Neural crest cell (in vitro differentiated cells): Measurements from ENCODE around the gene VSIG1. TPM values are rescaled to one million over a fixed set of nuclear protein-coding genes. Genes with fewer than 3 reads are reported as not detected.

ENCODE experiments used
- DNase-seq: peaks from one replicate; pipeline ENCODE4 v3.0.0; 2021; ENCODE audit warnings: low read depth, mixed read lengths, low spot score
- H3K27ac Mint-ChIP-seq: one replicate; pipeline ENCODE4 v1.8.0; 2021; ENCODE audit warnings: mild to moderate bottlenecking, mixed read lengths; ENCODE audit not compliant: unreplicated experiment
- H3K27me3 Mint-ChIP-seq: 2 replicates; pipeline ENCODE4 v1.8.0; 2021; ENCODE audit warnings: low read depth, mild to moderate bottlenecking, mixed read lengths
- H3K36me3 Mint-ChIP-seq: 2 replicates; pipeline ENCODE4 v1.8.0; 2021; ENCODE audit warnings: low read depth, mild to moderate bottlenecking, mixed read lengths
- H3K4me1 Mint-ChIP-seq: 2 replicates; pipeline ENCODE4 v1.8.0; 2021; ENCODE audit warnings: mixed read lengths
- H3K4me3 Mint-ChIP-seq: one replicate; pipeline ENCODE4 v1.8.0; 2021; ENCODE audit warnings: mild to moderate bottlenecking, mixed read lengths
- H3K9me3 Mint-ChIP-seq: 2 replicates; pipeline ENCODE4 v1.8.0; 2021; ENCODE audit warnings: mixed read lengths
- total RNA-seq: library from RNA; stranded (reverse); gene quantifications from 2 replicates; pipeline ENCODE4 v1.2.1, GENCODE V29; 2021
- TF ChIP-seq, protein P1 (sequence below): fragments of 200-600 bp; sonication (generic); conservative IDR thresholded peaks from 2 replicates; pipeline ENCODE4 v1.5.0; 2021; ENCODE audit warnings: antibody characterized with exemption, mild to moderate bottlenecking

The VSIG1 gene
- total RNA-seq, 1 donor from 2014 or later = not detected

DNA sequence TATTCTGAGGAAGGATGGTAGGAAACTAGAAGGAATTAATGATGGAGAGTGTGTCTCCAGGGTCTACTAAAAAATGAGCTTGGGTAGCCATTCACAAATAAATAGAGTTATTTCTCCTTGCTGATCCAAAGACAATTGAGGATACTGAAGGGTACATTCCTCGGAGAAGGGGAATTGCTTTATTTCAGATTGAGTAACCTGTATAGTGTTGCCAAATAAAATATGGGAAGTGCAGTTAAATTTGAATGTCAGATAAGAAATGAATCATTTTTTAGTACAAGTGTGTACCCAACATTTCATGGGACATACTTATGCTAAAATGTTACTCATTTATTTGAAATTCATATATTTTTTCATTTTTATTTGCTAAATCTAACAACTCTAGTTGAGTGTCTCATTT is 16.0 kb upstream of the VSIG1 start:
- Mint-ChIP-seq H3K27me3 (no peaks in the 10 kb centered on the region), H3K9me3 (peaks cover 14% of the 10 kb centered on the region), H3K4me1 (no peaks in the 10 kb centered on the region), H3K36me3 (no peaks in the 10 kb centered on the region), H3K4me3 (no peak overlapping the region), H3K27ac (no peak overlapping the region)
- DNase-seq = no peak
- TF ChIP-seq, protein P1, sequence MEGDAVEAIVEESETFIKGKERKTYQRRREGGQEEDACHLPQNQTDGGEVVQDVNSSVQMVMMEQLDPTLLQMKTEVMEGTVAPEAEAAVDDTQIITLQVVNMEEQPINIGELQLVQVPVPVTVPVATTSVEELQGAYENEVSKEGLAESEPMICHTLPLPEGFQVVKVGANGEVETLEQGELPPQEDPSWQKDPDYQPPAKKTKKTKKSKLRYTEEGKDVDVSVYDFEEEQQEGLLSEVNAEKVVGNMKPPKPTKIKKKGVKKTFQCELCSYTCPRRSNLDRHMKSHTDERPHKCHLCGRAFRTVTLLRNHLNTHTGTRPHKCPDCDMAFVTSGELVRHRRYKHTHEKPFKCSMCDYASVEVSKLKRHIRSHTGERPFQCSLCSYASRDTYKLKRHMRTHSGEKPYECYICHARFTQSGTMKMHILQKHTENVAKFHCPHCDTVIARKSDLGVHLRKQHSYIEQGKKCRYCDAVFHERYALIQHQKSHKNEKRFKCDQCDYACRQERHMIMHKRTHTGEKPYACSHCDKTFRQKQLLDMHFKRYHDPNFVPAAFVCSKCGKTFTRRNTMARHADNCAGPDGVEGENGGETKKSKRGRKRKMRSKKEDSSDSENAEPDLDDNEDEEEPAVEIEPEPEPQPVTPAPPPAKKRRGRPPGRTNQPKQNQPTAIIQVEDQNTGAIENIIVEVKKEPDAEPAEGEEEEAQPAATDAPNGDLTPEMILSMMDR = no peak

DNA sequence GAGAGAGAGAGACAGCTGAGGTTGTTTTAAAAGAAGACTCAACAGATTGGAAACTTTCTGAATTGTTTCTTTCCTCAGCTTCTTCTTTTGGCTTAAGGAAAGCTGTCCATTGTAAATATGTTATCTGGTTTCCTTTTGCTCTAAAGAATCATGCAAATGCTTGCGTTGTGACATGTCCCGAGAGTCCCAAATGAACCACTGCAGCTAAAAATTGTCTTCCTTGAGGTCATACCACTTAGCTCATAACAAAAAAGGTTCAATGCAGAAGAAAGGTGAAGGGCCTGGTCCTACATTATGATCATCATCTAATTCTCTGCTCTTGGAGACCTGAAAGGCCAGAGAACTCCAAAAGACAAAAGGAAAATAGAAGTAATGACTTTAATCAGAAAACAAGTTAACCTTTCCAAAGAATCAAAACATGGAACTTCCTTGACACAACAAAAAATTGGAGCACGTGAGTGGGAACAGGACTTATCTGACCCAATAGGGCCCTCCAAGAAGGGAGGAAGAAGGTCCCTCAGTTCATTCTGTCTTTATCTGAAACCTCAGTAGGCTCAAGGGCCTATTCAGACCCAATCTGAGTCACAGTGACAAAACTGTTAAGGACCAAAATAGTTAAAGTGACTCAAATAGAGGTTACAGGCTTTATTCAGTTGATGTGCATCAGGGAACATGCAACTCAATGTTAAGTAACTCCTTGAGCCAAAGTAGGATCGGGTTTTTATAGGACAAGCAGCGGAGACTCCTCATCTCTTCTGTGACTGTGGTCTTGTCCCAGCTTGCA is 14.7 kb upstream of the VSIG1 start:
- Mint-ChIP-seq H3K4me1 (no peaks in the 10 kb centered on the region), H3K27me3 (no peaks in the 10 kb centered on the region), H3K27ac (no peak overlapping the region), H3K4me3 (no peak overlapping the region), H3K36me3 (no peaks in the 10 kb centered on the region), H3K9me3 (peaks cover 8% of the 10 kb centered on the region)
- no peak for DNase-seq
- TF ChIP-seq, protein P1 = no peak

DNA sequence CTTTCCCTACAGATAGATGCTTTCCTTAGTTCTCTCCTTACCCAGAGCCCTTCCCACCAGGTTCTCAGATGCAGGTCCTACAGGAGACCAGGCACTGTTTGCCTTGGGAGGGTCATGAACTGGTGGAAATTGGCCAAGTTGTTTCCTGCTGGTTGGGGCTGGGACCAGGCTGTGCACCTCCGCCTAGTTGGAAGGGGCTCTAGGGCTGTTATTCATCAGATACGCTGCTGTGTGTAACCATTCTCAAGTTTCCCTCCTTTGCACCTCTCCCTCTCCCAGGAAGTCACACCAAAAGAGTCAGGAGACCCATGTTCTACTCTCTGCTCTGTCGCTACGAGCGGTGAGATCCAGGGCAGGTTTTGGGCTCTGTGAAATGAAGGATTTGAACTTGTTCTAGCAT is 11.9 kb upstream of the VSIG1 start:
- DNase-seq = no peak
- Mint-ChIP-seq H3K4me3 (no peak overlapping the region), H3K36me3 (no peaks in the 10 kb centered on the region), H3K9me3 (peaks cover 4% of the 10 kb centered on the region), H3K27me3 (no peaks in the 10 kb centered on the region), H3K27ac (no peak overlapping the region), H3K4me1 (no peaks in the 10 kb centered on the region)
- TF ChIP-seq, protein P1 = no peak

DNA sequence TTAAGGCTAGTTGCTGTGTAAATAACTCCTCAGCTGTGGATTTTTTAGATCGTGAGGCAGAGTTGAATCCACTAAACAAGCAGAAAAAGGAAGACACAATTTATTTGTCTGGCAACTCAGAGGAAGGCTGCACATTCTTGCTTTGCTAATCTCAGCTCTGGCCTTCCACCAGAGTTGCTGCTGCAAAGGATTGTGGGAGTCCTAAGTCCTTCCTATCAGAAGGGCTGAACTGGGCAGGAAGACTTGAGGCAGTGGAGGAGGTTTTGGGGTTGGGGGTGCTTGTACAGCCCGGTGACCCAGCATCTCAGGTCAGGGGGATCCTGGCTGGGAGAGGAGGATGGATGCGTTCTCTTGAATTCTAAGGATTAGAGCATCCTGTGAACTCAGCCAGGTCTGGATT is 11.0 kb upstream of the VSIG1 start:
- Mint-ChIP-seq H3K9me3 (no peaks in the 10 kb centered on the region), H3K36me3 (no peaks in the 10 kb centered on the region), H3K4me3 (no peak overlapping the region), H3K4me1 (no peaks in the 10 kb centered on the region), H3K27me3 (no peaks in the 10 kb centered on the region), H3K27ac (no peak overlapping the region)
- TF ChIP-seq, protein P1 = no peak
- DNase-seq = no peak

DNA sequence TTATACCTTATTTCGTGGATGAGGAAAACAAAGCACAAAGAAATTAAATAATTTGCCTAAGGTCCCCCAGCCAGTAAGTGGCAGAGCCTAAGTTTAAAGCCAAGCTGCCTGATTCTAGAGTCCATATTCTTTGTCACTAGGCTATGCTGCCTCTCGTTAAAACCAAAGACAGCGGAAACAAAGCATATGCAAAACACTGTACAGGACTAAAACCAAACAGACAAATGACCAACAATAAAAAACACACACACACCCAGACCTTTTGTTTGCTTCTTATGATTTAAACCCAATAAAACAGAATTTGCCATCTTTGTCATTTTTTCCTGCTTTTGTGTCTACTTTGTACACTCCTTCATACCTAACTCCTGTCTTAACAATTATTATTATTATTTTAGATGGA is 10.1 kb upstream of the VSIG1 start:
- Mint-ChIP-seq H3K4me3 (no peak overlapping the region), H3K4me1 (no peaks in the 10 kb centered on the region), H3K9me3 (no peaks in the 10 kb centered on the region), H3K27me3 (no peaks in the 10 kb centered on the region), H3K36me3 (no peaks in the 10 kb centered on the region), H3K27ac (no peak overlapping the region)
- TF ChIP-seq, protein P1 = no peak
- no peak for DNase-seq
